ENCODE data around the gene TRPM3.

DNA sequence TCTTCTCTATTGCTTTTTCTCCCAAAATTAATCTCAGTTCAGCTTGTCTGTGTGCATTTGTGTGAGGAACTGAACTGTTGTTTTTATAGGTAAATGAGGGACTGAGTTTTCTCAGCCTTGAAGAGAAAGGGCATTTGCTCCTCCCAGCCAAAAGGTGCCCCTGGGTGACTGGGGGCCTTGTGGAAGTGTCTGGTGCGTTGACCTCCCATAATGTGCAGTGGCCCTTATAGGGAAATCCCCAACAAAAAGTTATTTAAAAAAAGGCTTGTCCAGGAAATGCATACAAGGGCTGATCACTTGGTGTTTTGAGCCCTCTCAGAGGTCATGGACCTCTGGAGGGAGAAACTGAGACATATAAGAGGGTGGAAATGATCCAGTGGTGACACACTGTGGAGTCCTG, 467.3 kb downstream of the TRPM3 start:
- TF ChIP-seq NFYB (IDR thresholded peaks at IDR 0.05; ENCODE audit: extremely low read depth, insufficient read length) (no peak), POLR2AphosphoS5 (IDR thresholded peaks at IDR 0.05; ENCODE audit: control insufficient read depth, insufficient read depth, low read depth, low read length) (no peak), GATAD2A (IDR thresholded peaks at IDR 0.05) (no peak)
- TF ChIP-seq, protein P1, sequence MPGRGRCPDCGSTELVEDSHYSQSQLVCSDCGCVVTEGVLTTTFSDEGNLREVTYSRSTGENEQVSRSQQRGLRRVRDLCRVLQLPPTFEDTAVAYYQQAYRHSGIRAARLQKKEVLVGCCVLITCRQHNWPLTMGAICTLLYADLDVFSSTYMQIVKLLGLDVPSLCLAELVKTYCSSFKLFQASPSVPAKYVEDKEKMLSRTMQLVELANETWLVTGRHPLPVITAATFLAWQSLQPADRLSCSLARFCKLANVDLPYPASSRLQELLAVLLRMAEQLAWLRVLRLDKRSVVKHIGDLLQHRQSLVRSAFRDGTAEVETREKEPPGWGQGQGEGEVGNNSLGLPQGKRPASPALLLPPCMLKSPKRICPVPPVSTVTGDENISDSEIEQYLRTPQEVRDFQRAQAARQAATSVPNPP (IDR thresholded peaks at IDR 0.05; ENCODE audit: borderline replicate concordance, insufficient read depth, insufficient read length): no peak

All from K562 (cell line).